A172 (cell line): Measurements from ENCODE around the gene SLCO1B1. TPM values are rescaled to one million over a fixed set of nuclear protein-coding genes. Genes with fewer than 3 reads are reported as not detected.

Experiments used
- DNase-seq: peaks from one replicate; pipeline ENCODE4 v3.0.0-alpha.2; 2015; ENCODE audit warnings: low spot score
- total RNA-seq: library from RNA; depleted of rRNA; stranded (reverse); fragments of >200 nt; shearing (Covaris generic); gene quantifications from 2 replicates; pipeline ENCODE4 v1.2.3, GENCODE V29; 2014; rRNA removed

SLCO1B1 gene
- total RNA-seq, 1 experiment from 2014 or later, result 0.14 TPM

DNA sequence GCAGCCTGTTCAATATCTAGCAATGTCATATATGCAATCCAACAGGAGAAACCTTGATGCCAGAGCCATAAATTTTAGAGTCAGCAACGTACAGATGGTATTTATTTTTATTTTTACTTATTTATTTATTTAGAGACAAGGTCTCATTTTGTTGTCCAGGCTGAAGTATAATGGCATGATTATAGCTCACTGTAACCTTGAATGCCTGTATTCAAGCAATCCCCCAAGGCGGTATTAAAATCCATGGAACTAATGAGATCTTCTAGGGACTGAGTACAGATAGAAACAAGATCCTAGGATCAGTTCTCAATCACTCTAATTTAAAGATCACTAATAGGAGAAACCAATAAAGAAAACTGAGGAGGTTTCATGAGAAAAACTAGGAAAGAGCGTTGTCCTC, 89.3 kb downstream of the SLCO1B1 start:
- DNase-seq, result no peak

DNA sequence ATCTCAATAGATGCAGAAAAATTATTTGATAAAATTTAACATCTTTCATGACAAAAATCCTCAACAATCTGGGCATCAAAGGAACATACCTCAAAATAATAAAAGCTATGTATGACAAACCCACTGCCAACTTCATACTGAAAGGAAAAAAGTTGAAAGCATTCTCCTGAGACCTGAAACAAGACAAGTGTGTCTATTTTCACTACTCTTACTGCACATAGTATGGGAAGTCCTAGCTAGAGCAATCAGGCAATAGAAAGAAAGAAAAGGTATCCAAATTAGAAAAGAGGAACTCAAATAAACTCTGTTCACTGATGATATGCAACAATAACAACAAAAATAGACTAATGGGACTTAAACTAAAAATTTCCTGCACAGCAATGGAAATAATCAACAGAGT, 90.1 kb downstream of the SLCO1B1 start:
- no peak for DNase-seq

DNA sequence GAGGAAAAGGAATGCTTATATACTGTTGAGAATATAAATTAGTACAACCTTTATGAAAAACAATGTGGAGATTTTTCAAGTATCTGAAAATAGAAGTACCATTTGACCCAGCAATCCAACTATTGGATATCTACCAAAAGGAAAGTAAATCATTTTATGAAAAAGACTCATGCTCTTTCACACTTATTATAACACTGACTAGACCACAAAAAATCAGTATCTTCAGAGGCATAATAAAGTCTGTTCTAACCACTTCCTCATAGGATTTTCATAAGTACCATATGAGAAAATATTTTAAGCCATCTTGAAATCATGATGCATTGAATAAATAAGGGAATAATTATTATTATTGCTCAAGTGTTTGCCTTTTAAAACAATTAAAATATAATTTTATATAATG, 90.8 kb downstream of the SLCO1B1 start:
- no peak for DNase-seq

DNA sequence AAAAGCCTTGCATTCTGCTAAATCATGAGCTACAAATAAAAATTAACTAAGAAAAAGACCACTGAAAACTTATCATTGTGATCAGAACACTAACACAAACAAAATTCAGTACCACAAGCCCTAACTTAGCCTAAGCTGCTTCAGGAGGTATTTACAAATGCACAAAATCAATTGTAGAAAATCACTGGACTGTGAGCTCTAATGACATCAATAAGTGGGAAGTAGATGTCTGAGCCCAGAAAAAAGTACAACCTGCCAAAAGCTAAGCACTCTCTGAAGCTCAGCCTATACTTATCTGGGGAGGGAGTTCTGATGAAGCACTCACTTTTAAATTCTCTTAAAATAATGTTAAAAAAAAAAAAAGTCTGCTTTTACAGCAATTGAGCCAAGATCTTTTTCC, 92.9 kb downstream of the SLCO1B1 start:
- DNase-seq, result no peak

DNA sequence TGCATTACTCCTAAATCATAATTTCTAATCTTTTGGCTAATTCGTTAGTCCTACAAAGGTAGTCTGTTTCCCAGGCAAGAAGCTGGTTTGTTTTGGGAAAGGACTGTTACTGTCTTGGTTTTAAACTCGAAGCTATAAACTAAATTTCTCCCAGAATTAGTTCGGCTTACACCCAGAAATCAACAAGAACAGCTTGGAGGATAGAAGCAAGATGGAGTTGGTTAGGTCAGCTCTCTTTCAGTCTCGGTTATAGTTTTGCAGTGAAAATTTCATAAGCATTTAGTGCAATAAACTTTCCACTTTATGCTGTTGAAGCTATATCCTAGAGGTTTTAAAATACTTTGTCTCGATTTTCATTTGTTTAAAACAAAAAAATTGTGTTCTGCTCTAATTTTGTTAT, 103.4 kb downstream of the SLCO1B1 start:
- no peak for DNase-seq

DNA sequence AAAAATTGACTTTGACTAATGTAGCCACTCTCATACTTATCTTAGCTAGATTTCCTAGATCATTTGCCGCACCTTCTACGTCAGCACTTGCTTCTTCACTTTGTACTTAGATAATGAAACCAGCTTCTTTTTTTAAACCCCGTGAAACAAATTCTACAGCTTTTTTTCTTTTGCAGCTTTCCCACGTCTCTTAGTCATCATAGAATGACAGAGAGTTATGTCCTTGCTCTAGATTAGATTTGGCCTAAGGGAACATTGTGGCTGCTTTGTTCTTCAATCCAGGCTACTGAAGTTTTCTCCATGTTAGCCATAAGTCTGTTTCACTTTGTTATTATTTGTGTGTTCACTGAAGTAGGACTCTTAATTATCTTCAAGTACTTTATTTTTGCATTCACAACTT, 108.9 kb downstream of the SLCO1B1 start:
- peak; percentile 30 for DNase-seq

DNA sequence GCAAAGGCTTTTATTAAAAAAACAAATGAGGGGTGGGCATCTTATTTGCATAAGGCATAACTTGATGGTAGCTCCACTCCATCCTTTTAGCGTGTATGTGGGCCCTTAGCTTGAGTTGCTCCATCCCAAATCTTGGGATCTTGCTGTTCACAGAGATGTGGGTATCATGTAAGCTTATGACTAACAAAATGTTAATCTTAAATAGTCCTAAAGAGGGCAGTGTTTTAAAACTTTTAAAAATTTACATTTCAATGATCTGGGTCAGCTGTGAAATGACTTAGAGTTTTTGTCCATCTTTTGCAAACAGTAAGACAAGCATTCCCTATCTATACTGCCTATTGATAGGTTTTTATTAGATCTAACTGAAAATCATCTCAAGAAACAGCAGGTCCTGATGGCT, 117.7 kb downstream of the SLCO1B1 start:
- peak; percentile 16 for DNase-seq

DNA sequence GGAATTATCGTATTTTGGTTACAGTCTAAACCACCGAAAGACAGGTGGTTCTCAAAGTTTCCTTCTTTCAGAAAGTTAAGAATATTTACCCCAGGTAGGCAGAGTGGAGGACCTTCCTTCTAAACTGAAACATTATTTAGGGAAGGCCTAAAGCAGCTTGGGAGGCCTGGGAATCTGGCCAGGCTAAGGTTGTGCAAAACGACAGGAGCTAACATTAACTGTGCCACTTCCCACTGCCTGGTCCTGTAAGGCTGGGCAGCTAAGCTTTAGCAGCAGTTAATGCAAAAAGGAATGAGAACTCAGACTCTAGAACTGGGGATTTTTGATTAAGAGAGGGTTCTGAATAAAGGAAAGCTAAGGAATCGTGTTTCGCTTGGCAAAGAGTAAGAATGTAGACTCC, 121.1 kb downstream of the SLCO1B1 start:
- no peak for DNase-seq

DNA sequence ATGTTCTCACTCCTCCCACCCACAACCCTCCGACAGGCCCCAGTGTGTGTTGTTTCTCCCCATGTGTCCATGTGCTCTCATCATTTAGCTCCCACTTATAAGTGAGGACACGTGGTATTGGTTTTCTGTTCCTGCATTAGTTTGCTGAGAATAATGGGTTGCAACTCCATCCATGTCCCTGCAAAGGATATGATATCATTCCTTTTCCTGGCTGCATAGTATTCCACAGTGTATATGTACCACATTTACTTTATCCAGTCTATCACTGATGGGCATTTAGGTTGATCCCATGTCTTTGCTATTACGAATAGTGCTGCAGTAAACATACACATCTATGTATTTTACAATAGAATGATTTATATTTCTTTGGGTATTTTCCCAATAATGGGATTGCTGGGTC, 126.2 kb downstream of the SLCO1B1 start:
- no peak for DNase-seq

DNA sequence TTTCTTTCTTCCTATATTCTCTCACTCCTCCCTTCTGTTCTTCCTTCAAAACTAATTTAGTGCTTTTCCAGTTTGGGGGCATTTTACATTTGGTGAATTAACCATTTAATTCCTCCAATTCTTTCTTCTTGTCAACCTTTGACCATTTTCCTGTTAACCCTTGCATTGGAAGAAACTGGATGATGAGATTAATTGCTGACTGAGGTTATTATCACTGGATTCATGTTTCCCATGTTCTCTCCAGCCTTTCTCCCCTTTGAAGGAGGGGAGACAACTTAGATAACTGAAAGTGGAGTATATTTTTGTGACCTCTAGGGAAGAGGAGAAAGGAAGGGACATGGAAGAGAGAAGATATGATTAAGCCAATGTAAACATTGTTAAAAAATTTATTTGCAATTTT, 133.2 kb downstream of the SLCO1B1 start:
- DNase-seq, result no peak

DNA sequence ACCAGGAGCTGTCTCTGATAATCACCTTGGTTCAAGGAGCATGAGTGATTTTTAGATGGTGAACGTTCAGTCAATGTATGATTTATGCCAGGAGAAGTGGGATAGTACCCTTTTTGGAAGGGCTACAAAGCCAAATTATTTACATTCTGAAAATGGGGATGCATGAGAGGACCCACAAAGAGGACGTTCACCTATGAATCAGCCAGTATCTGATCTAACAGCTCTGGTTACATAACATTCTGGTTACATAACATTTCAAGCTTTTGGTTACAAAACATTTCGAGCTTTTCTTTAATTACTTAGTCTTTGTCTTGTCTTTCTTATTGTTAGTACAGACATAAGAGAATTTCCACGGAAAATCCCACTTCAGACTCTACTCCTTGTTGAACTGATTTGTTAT, 134.9 kb downstream of the SLCO1B1 start:
- no peak for DNase-seq

DNA sequence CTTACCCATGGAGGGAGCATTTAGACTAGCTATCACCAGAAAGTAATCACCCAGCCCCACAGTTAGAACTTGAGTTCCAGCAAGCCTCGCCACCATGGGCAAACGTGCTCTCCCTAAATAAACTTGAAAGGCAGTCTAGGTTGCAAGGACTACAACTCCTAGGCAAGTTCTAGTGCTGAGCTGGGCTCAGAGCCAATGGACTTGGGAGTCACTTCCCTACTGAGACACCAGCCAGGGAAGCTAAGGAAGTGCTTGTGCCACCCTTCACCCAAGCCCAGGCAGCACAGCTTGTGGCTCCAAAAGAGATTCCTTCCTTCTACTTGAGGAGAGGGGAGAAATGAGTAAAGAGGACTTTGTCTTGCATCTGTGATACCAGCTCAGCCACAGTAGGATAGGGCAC, 145.8 kb downstream of the SLCO1B1 start:
- DNase-seq, result no peak

Other genes with a start within 250 kb of the SLCO1B1 start
- gene SLCO1A2, start 203.7 kb downstream of the SLCO1B1 start, total RNA-seq, result 2.6 and 4.8 TPM in 2 replicates
- not detected in 2 replicates for gene IAPP, start 241.7 kb downstream of the SLCO1B1 start, total RNA-seq